RWPE1 (cell line): ENCODE results near the gene PLPP6.

ENCODE experiments used
- CTCF ChIA-PET: fragments of 350-600 bp; sonication (Branson Sonifier 250); formaldehyde crosslinking; extraction: SDS; loops from one replicate; lab custom pipeline; 2021; lab: Yijun Ruan, JAX
- POLR2A ChIA-PET: fragments of 400-600 bp; formaldehyde crosslinking; extraction: SDS; loops from one replicate; lab custom pipeline; 2020; ENCODE audit warnings: antibody characterized with exemption; ENCODE audit not compliant: low non-redundant PET; lab: Yijun Ruan, JAX
- DNase-seq: peaks from one replicate; pipeline ENCODE4 v3.0.0; 2012; ENCODE audit warnings: low spot score
- H3K27ac ChIP-seq: fragments of 450-650 bp; 2 replicates; pipeline ENCODE4 v1.5.1; 2017
- CTCF ChIP-seq: fragments of 450-650 bp; conservative IDR thresholded peaks from 2 replicates; pipeline ENCODE4 v1.5.1; 2017; ENCODE audit warnings: low read depth, mild to moderate bottlenecking

Gene PLPP6

GRCh38 chr9:4677392-4677791 lies 15.3 kb downstream of the PLPP6 start:
- CTCF ChIA-PET, result interaction anchor here (0.6 kb wide), 1 partner anchor 920 kb away, joined by 3 read pairs; no protein-coding TSS in a partner anchor
- POLR2A ChIA-PET, result no interaction called here
- no peak for DNase-seq
- no peak for TF ChIP-seq CTCF
- no peak overlapping the region for H3K27ac ChIP-seq

- CTCF ChIA-PET, result interaction anchor here (1.3 kb wide), 1 partner anchor 12 kb away, joined by 6 read pairs; the partner anchor contains the start of gene SPATA6L
- no peak for DNase-seq
- POLR2A ChIA-PET, result no interaction called here
Measured at GRCh38 chr9:4678679-4679267, 16.7 kb downstream of the PLPP6 start.

GRCh38 chr9:4679268-4680172 lies 17.4 kb downstream of the PLPP6 start, which contains the start of gene CDC37L1:
Gene CDC37L1, plus strand, starts transcription at chr9:4679569. Its CDS starts 199 bp downstream, at chr9:4679768.
- CTCF ChIA-PET, result interaction anchor here (1.3 kb wide), 1 partner anchor 13 kb away, joined by 6 read pairs; the partner anchor contains the start of gene SPATA6L
- peak within 1 kb of the TSS; percentile 92 for H3K27ac ChIP-seq
- POLR2A ChIA-PET, result no interaction called here
- TF ChIP-seq CTCF, result peak; percentile 70
- DNase-seq, result peak; percentile 85

More at GRCh38 chr9:4678679-4679267, 16.7 kb downstream of the PLPP6 start:
- no peak for TF ChIP-seq CTCF
- H3K27ac ChIP-seq, result peak overlapping the region; percentile 92

- peak overlapping the region; percentile 92 for H3K27ac ChIP-seq
- no peak for TF ChIP-seq CTCF
- CTCF ChIA-PET, result interaction anchor here (0.6 to 1.3 kb wide), 4 partner anchors 14 to 494 kb away, joined by 3 to 6 read pairs (median 4); partner anchors contain the start of gene SPATA6L
- DNase-seq, result no peak
- POLR2A ChIA-PET, result no interaction called here
Measured at GRCh38 chr9:4680173-4680525, 18.1 kb downstream of the PLPP6 start.

GRCh38 chr9:4680750-4681149 lies 18.7 kb downstream of the PLPP6 start:
- no peak for DNase-seq
- TF ChIP-seq CTCF, result no peak
- ChIA-PET POLR2A (no interaction called here), CTCF (interaction anchor here (0.6 to 0.7 kb wide), 3 partner anchors 46 to 494 kb away, joined by 3 to 4 read pairs (median 3); no protein-coding TSS in a partner anchor)
- H3K27ac ChIP-seq, result no peak overlapping the region

GRCh38 chr9:4684820-4685219 lies 22.7 kb downstream of the PLPP6 start:
- DNase-seq, result no peak
- ChIA-PET POLR2A (no interaction called here), CTCF (no interaction called here)
- no peak overlapping the region for H3K27ac ChIP-seq
- TF ChIP-seq CTCF, result no peak
